Hippocampal formation (tissue), 2 donors: ENCODE data around the gene ZNF865.

Experiments
- DNase-seq, 2 donors: peaks; one replicate each; lab custom pipeline; 2025; lab: John Stamatoyannopoulos, UW

The ZNF865 gene

GRCh38 chr19:55644842-55645511 is 39.5 kb downstream of the ZNF865 start:
- no peak for DNase-seq

- DNase-seq: no peak
These were observed 40.0 kb downstream of the ZNF865 start for GRCh38 chr19:55645512-55645881.

- no peak for DNase-seq
These were observed 41.7 kb downstream of the ZNF865 start for GRCh38 chr19:55646889-55647731.

GRCh38 chr19:55647732-55648584 is 42.5 kb downstream of the ZNF865 start, which contains the start of gene CCDC106:
Gene CCDC106 (plus strand): TSS chr19:55648212. CDS start chr19:55649047, 835 bp downstream.
- DNase-seq: peak; percentile 37 to 73

GRCh38 chr19:55648585-55649267 is 43.3 kb downstream of the ZNF865 start:
- no peak for DNase-seq

GRCh38 chr19:55649268-55650125 is 44.0 kb downstream of the ZNF865 start:
- no peak for DNase-seq

- DNase-seq: no peak
These were observed 44.7 kb downstream of the ZNF865 start for GRCh38 chr19:55650126-55650557.

GRCh38 chr19:55650602-55651230 is 45.3 kb downstream of the ZNF865 start:
- DNase-seq: no peak

- no peak for DNase-seq
These were observed 45.8 kb downstream of the ZNF865 start for GRCh38 chr19:55651236-55651635.

- DNase-seq: no peak
These were observed 47.1 kb downstream of the ZNF865 start for GRCh38 chr19:55652311-55653128.

- DNase-seq: peak; percentile 95
These were observed 48.3 kb downstream of the ZNF865 start for GRCh38 chr19:55653651-55654322.

- peak; percentile 94 to 97 for DNase-seq
These were observed 48.9 kb downstream of the ZNF865 start for GRCh38 chr19:55654323-55654867.

- peak; percentile 41 to 92 for DNase-seq
These were observed 49.6 kb downstream of the ZNF865 start, which contains the start of gene U2AF2 for GRCh38 chr19:55654868-55655647. Gene U2AF2 (plus strand): TSS chr19:55655035. CDS start chr19:55655105, 70 bp downstream.

- DNase-seq: no peak
These were observed 50.2 kb downstream of the ZNF865 start for GRCh38 chr19:55655648-55656040.

- no peak for DNase-seq
These were observed 51.1 kb downstream of the ZNF865 start for GRCh38 chr19:55656552-55656951.

GRCh38 chr19:55656988-55657747 is 51.7 kb downstream of the ZNF865 start:
- DNase-seq: no peak
